Adrenal gland (tissue), 5 donors: Measurements from ENCODE around the gene NUP62.

Experiments
- CTCF ChIP-seq, 6 experiments: fragments of 450-650 bp in 4 of 6; fragments of 200-600 bp in 2 of 6; sonication (generic) in 1 of 6; IDR thresholded peaks; 1 replicate in 5 of 6; 2 replicates in 1 of 6; pipeline versions ENCODE4 v1.5.1 to v1.8.0; 2016 to 2021; ENCODE audit warnings: antibody characterized with exemption in 6 of 6, mild to moderate bottlenecking in 2 of 6, moderate library complexity in 1 of 6
- POLR2A ChIP-seq, 2 donors: fragments of 450-650 bp; IDR thresholded peaks; one replicate each; pipeline ENCODE4 v1.6.1; 2017; ENCODE audit warnings: antibody characterized with exemption in 2 of 2, mild to moderate bottlenecking in 2 of 2, moderate library complexity in 1 of 2
- donor health status: DM: no; HTN: no; CAD: no.

GRCh38 chr19:49869009-49869483 is 60.3 kb downstream of the NUP62 start:
- TF ChIP-seq CTCF (IDR thresholded peaks at IDR 0.05) = no peak
- TF ChIP-seq POLR2A (IDR thresholded peaks at IDR 0.05) = no peak
